Measurements from ENCODE around the gene DNAJB1. TPM values are rescaled to one million over a fixed set of nuclear protein-coding genes. Genes with fewer than 3 reads are reported as not detected.
"Not testable (repeated sequence)": the region's sequence is repeated elsewhere in the genome, so short reads cannot be mapped to it uniquely, and the experiment has no call there.

The DNAJB1 gene
- total and polyA plus RNA-seq, 2 experiments from 2014 or later = 101 to 124 TPM

- H3K9me2 ChIP-seq (ENCODE audit: insufficient read depth) = no peaks in the 10 kb centered on the region
- in situ Hi-C loops (cut with MboI) = no loop called here
- peak; percentile 19 for DNase-seq
- no peaks in the 10 kb centered on the region; the same call in 1 of the 2 replicates for H3K4me1 ChIP-seq (ENCODE audit: insufficient read depth)
- H3K9me3 ChIP-seq (ENCODE audit: low read depth) = no peaks in the 10 kb centered on the region
- no peak overlapping the region for H2AFZ ChIP-seq
- no peak overlapping the region for H3K4me3 ChIP-seq
- H3K4me2 ChIP-seq (ENCODE audit: unreplicated experiment) = no peak overlapping the region
- H3K27me3 ChIP-seq (replicated peaks; ENCODE audit: insufficient read depth) = no peaks in the 10 kb centered on the region
- no peak overlapping the region for H3K27ac ChIP-seq
- no peaks in the 10 kb centered on the region for H4K20me1 ChIP-seq (ENCODE audit: insufficient read depth)
- H3K9ac ChIP-seq = no peak overlapping the region
- H3K79me2 ChIP-seq (ENCODE audit: insufficient read depth) = peaks cover 23% of the 10 kb centered on the region
- no peaks in the 10 kb centered on the region for H3F3A ChIP-seq (ENCODE audit: insufficient read depth)
- 94 to 97% methylated on average over 16 to 21 of the region's 22 CpGs for WGBS, 2 experiments (ENCODE audit: low coverage in 1 of 2, low lambda C conversion rate in 2 of 2, missing lambda C conversion rate in 2 of 2)
- H3K36me3 ChIP-seq (ENCODE audit: low read depth) = no peaks in the 10 kb centered on the region
- TF ChIP-seq EZH2phosphoT487 (IDR thresholded peaks at IDR 0.05; ENCODE audit: insufficient read depth, low read depth) = no peak
These were observed 47.1 kb upstream of the DNAJB1 start for GRCh38 chr19:14565298-14565679.

- DNase-seq; H3K9ac ChIP-seq; H3K36me3 ChIP-seq (ENCODE audit: low read depth); in situ Hi-C loops (cut with MboI); H3K9me2 ChIP-seq (ENCODE audit: insufficient read depth); H3K4me3 ChIP-seq; H3K27me3 ChIP-seq (replicated peaks; ENCODE audit: insufficient read depth); H3K9me3 ChIP-seq (ENCODE audit: low read depth); H3K27ac ChIP-seq; H3K4me1 ChIP-seq (ENCODE audit: insufficient read depth); H4K20me1 ChIP-seq (ENCODE audit: insufficient read depth); H3K4me2 ChIP-seq (ENCODE audit: unreplicated experiment); H3F3A ChIP-seq (ENCODE audit: insufficient read depth); H2AFZ ChIP-seq: not testable (repeated sequence)
- WGBS, 2 experiments (ENCODE audit: low coverage in 1 of 2, low lambda C conversion rate in 2 of 2, missing lambda C conversion rate in 2 of 2) = 75 to 80% methylated on average over 15 to 22 of the region's 22 CpGs
- peaks cover 18% of the 10 kb centered on the region for H3K79me2 ChIP-seq (ENCODE audit: insufficient read depth)
These were observed 46.6 kb upstream of the DNAJB1 start for GRCh38 chr19:14564652-14565297.

- 72 to 97% methylated on average over 6 to 33 of the region's 33 CpGs for whole genome bisulfite sequencing, 2 experiments (ENCODE audit: low coverage in 1 of 2, low lambda C conversion rate in 2 of 2, missing lambda C conversion rate in 2 of 2)
- H3K9ac ChIP-seq = no peak overlapping the region
- no peaks in the 10 kb centered on the region for H4K20me1 ChIP-seq (ENCODE audit: insufficient read depth)
- no peak overlapping the region for H3K4me2 ChIP-seq (ENCODE audit: unreplicated experiment)
- no peaks in the 10 kb centered on the region for H3K9me2 ChIP-seq (ENCODE audit: insufficient read depth)
- no peak overlapping the region for H2AFZ ChIP-seq
- TF ChIP-seq EZH2phosphoT487 (IDR thresholded peaks at IDR 0.05; ENCODE audit: insufficient read depth, low read depth) (no peak), EZH2 (IDR thresholded peaks at IDR 0.05; ENCODE audit: insufficient read depth, poor library complexity, severe bottlenecking) (no peak)
- no peaks in the 10 kb centered on the region for H3K4me1 ChIP-seq (ENCODE audit: insufficient read depth)
- in situ Hi-C loops (cut with MboI) = no loop called here
- peaks cover 12% of the 10 kb centered on the region for H3K79me2 ChIP-seq (ENCODE audit: insufficient read depth)
- H3K4me3 ChIP-seq = no peak overlapping the region
- peak; percentile 38 for DNase-seq
- no peaks in the 10 kb centered on the region for H3K27me3 ChIP-seq (replicated peaks; ENCODE audit: insufficient read depth)
- no peak overlapping the region for H3K27ac ChIP-seq
- no peaks in the 10 kb centered on the region for H3K9me3 ChIP-seq (ENCODE audit: low read depth)
- H3K36me3 ChIP-seq (ENCODE audit: low read depth) = no peaks in the 10 kb centered on the region
- H3F3A ChIP-seq (ENCODE audit: insufficient read depth) = no peaks in the 10 kb centered on the region
These were observed 45.9 kb upstream of the DNAJB1 start for GRCh38 chr19:14563989-14564651.

GRCh38 chr19:14563590-14563926, 45.4 kb upstream of the DNAJB1 start:
- in situ Hi-C loops (cut with MboI) = no loop called here
- no peak for TF ChIP-seq EZH2 (IDR thresholded peaks at IDR 0.05; ENCODE audit: insufficient read depth, poor library complexity, severe bottlenecking)
- TF ChIP-seq EZH2phosphoT487 (IDR thresholded peaks at IDR 0.05; ENCODE audit: insufficient read depth, low read depth) = no peak
- Histone ChIP-seq H4K20me1 (ENCODE audit: insufficient read depth) (no peaks in the 10 kb centered on the region), H3K9me3 (ENCODE audit: low read depth) (no peaks in the 10 kb centered on the region), H3K4me1 (ENCODE audit: insufficient read depth) (no peaks in the 10 kb centered on the region), H3K27me3 (replicated peaks; ENCODE audit: insufficient read depth) (no peaks in the 10 kb centered on the region), H3K36me3 (ENCODE audit: low read depth) (no peaks in the 10 kb centered on the region), H3K4me3 (no peak overlapping the region), H3F3A (ENCODE audit: insufficient read depth) (no peaks in the 10 kb centered on the region), H3K27ac (no peak overlapping the region), H3K79me2 (ENCODE audit: insufficient read depth) (peaks cover 6% of the 10 kb centered on the region), H3K4me2 (ENCODE audit: unreplicated experiment) (no peak overlapping the region), H3K9me2 (ENCODE audit: insufficient read depth) (no peaks in the 10 kb centered on the region), H3K9ac (no peak overlapping the region), H2AFZ (no peak overlapping the region)
- WGBS, 2 experiments (ENCODE audit: low coverage in 1 of 2, low lambda C conversion rate in 2 of 2, missing lambda C conversion rate in 2 of 2) = 93% methylated on average over 16 of the region's 16 CpGs
- no peak for DNase-seq

Measured in GM23248 (cell line).